Right lobe of liver (tissue), 4 donors: ENCODE results near the gene SKIDA1.
"Not testable (repeated sequence)": the region's sequence is repeated elsewhere in the genome, so short reads cannot be mapped to it uniquely, and the experiment has no call there.

Source experiments
- POLR2A ChIP-seq: fragments of 450-650 bp; IDR thresholded peaks from one replicate; pipeline ENCODE4 v1.6.1; 2017; ENCODE audit warnings: antibody characterized with exemption, mild to moderate bottlenecking
- TF ChIP-seq, protein P1 (sequence below), 4 donors: fragments of 200-600 bp in 3 of 4; fragments of 450-650 bp in 1 of 4; IDR thresholded peaks; one replicate each; pipeline versions ENCODE4 v1.5.1 to v1.8.0; 2016 to 2022; ENCODE audit warnings: antibody characterized with exemption in 4 of 4, mild to moderate bottlenecking in 2 of 4
- donor health status: DM: no; HTN: no; CAD: no.
- donor health status: DM: no; HTN: no; CAD: no.
- donor health status: DM: no; HTN: yes; CAD: no.

DNA sequence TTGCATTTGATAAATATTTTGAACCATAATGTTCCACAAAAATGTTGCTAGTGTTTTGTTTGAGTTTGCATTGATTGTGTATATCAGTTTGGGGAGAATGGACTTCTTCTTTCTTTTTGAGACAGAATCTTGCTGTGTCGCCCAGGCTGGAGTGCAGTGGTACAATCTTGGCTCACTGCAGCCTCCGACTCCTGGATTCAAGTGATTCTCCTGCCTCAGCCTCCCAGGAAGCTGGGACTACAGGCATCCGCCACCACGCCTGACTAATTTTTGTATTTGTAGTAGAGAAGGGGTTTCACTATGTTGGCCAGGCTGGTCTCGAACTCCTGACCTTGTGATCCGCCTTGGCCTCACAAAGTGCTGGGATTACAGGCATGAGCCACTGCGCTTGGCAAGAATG, 33.5 kb upstream of the SKIDA1 start:
- TF ChIP-seq POLR2A, result not testable (repeated sequence)
- TF ChIP-seq, protein P1, sequence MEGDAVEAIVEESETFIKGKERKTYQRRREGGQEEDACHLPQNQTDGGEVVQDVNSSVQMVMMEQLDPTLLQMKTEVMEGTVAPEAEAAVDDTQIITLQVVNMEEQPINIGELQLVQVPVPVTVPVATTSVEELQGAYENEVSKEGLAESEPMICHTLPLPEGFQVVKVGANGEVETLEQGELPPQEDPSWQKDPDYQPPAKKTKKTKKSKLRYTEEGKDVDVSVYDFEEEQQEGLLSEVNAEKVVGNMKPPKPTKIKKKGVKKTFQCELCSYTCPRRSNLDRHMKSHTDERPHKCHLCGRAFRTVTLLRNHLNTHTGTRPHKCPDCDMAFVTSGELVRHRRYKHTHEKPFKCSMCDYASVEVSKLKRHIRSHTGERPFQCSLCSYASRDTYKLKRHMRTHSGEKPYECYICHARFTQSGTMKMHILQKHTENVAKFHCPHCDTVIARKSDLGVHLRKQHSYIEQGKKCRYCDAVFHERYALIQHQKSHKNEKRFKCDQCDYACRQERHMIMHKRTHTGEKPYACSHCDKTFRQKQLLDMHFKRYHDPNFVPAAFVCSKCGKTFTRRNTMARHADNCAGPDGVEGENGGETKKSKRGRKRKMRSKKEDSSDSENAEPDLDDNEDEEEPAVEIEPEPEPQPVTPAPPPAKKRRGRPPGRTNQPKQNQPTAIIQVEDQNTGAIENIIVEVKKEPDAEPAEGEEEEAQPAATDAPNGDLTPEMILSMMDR (IDR thresholded peaks at IDR 0.05), result not testable (repeated sequence)
